M059J (cell line): Measurements from ENCODE around the gene TMEM232. TPM values are rescaled to one million over a fixed set of nuclear protein-coding genes. Genes with fewer than 3 reads are reported as not detected.
"Not testable (repeated sequence)": the region's sequence is repeated elsewhere in the genome, so short reads cannot be mapped to it uniquely, and the experiment has no call there.

ENCODE experiments used
- DNase-seq: peaks from one replicate; pipeline ENCODE4 v3.0.0-alpha.2; 2012; ENCODE audit warnings: low read depth
- total RNA-seq: library from RNA; depleted of rRNA; stranded (reverse); fragments of >200 nt; shearing (Covaris generic); gene quantifications from 2 replicates; pipeline ENCODE4 v1.2.3, GENCODE V29; 2014

The TMEM232 gene
- total RNA-seq, 1 experiment from 2014 or later, result 0.22 TPM

DNA sequence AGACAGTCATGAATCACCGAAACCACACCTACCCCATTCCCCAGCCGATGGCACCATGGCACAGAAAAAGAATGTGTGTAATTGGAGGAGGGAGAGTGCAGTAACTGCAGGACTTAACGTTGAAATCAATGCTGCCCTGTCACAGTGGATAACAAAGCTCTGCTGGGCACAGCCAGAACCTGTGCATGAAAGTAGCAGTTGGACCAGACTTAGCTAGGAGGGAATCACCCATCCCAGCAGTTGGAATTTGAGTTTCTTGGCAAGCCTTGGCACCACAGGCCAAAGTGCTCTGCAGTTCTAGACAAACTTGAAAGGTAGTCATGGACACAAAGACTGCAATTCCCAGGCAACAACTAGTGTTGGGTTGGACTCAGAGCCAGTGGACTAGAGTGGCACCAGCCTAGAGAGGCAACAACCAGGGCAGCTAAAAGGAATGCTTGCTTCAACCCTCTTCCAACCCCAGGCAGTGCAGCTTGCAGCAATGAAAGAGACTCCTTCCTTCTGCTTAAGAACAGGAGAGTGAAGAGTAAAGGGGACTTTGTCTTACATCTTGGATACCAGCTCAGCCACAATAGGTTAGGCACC is 19.1 kb downstream of the TMEM232 start:
- DNase-seq, result no peak

DNA sequence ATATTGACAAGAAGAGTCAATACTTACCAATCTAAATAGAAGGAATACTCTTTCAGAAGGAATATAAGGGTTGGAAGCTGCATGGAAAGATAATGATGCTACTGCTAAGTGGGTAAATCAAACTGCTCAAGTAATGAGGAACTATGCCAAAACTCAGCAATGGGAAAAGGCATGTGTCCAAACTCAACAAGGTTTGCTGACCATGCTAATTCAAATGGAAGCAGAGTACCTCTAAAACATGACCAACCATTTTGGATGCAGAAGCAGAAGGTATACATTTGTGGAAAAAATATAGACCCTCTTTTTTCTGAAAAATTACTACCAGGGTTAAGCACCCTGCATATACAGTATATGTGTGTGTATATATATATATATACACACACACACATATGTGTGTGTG is 21.1 kb downstream of the TMEM232 start:
- no peak for DNase-seq

DNA sequence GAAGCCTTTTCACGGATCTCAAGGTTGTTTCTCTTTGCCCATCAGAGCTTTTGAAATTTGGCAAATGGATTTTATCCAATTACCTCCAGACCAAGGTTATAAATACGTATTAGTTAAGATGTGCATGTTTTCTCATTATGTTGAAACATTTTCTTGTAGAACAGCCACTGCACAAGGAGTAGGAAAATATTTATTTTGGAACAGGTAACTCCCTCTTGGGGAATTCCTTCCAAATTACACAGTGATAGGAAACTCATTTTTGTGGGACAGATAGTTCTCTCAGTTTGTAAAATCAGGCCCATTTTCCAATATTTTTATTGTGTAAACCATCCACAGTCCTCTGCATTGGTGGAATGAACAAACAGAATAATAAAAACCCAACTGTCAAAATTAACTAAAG is 23.0 kb downstream of the TMEM232 start:
- no peak for DNase-seq

GRCh38 chr5:110702704-110703103 is 23.8 kb downstream of the TMEM232 start:
- no peak for DNase-seq

DNA sequence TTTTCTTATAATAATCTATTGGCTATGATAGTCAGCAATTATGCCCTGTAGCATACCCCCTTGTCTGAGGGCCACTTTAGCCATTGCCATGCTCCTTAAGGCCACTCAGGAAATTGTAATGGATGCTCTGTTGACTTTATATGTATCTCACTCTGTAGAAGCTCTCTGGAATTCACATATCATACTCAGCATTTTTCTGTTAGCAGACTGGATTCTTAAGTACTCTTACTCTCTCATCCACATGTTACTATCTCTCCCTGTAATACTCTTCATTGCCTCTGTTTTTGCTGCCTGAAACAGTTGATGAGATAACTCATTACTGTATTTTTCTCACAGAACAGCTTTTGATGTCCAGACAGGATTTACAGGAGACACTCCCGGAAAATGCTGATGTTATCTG is 24.2 kb downstream of the TMEM232 start:
- DNase-seq, result no peak

DNA sequence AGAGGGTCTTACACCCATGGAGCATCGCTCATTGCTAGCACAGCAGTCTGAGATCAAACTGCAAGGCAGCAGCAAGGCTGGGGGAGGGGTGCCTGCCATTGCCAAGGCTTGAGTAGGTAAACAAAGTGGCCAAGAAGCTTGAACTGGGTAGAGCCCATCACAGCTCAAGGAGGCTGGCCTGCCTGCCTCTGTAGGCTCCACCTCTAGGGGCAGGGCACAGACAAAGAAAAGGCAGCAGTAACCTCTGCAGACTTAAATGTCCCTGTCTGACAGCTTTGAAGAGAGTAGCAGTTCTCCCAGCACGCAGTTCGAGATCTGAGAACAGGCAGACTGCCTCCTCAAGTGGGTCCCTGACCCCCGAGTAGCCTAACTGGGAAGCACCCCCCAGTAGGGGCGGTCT is 33.8 kb downstream of the TMEM232 start:
- not testable (repeated sequence) for DNase-seq

- not testable (repeated sequence) for DNase-seq
These were observed 35.9 kb downstream of the TMEM232 start for GRCh38 chr5:110690587-110690986.

DNA sequence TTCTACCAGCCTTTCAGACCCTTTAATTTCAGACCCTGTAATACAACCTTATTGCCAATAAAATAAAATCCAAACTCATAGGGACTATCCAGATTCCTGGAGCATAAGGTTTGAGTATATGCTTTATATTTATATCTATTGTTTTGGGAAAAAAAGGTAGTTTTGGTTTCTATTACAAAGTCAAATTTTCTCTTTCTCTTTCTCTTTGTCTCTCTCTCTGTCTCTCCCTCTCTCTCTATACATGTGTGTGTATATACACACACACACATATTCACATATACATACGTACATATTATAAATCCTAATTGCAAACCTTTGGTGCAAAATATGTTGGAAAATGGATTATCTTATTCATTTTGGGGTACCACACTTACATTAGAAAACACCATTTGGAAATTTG is 39.0 kb downstream of the TMEM232 start:
- no peak for DNase-seq

GRCh38 chr5:110686270-110686669 is 40.2 kb downstream of the TMEM232 start:
- DNase-seq, result no peak

DNA sequence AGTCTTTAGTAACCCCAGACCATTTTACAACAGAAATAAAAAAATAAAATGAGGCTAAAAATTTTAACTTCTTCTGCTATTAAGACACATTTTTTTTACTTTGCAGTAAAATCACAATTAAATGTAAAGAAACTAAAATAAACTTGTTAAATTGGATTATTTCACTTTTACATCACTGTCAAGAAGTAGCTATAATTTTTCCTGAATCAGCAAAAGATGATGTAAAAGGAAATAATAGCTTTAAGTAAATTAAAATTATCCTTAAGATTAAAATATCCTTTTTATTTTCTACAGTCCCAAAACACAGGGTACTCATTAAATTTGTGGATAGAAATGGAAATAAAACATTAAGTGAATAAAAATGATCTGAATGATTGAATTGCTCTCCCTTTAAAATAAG is 44.5 kb downstream of the TMEM232 start:
- DNase-seq, result no peak

DNA sequence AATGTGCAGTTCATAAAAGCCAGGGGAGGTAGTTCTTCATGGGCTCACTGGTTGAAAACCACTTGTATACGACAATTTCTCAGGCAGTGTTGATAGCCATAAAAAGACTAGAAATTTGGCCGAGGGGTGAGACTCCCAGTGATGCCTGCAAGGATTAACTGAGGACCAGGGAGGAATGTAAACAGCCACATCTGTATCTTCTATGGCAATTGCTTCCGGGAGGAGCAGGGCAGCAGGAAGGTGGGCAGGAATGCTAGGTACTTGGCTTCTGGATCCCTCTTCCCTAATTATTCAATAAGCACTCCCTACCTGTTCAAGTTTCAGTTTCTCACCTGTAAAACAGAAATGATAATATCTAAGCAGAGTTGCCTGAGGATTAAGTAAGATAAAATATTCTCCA is 45.4 kb downstream of the TMEM232 start:
- DNase-seq, result no peak

GRCh38 chr5:110676554-110676953 is 49.9 kb downstream of the TMEM232 start:
- not testable (repeated sequence) for DNase-seq

DNA sequence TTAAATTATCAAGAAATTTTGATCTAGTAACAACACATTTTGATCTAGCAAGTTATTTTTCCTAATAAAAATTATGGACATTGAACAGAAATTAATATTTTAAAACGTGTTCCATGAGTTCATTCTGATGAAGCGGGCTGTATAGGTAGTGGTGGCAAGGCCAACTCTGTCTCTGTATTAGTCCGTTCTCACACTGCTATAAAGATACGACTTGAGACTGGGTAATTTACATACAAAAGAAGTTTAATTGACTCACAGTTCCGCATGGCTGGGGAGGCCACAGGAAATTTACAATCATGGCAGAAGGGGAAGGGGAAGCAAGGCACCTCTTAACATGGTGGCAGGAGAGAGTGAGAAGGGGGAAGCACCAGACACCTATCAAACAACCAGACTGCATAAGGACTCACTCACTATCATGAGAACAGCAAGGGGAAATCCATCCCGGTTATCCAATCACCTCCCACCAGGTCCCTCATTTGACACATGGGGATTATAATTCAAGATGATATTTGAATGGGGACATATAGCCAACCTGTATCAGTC is 61.2 kb downstream of the TMEM232 start:
- DNase-seq, result no peak

DNA sequence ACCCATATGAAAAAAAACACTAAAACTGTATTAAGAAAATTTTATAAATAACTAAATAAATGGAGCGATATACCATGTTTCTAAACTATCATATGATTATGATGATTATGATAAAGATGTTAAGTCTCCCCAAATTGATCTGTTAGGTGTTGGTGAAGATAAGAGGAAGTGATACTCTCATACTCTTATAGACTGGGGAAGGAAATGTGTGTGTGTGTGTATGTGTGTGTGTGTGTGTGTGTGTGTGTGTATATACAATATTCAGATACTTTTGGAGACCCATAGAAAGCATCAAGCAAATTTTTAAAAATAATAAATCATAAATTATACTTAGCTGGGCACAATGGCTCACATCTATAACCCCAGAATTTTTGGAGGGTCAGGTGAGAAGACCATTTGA is 62.9 kb downstream of the TMEM232 start:
- no peak for DNase-seq

- no peak for DNase-seq
These were observed 68.5 kb downstream of the TMEM232 start for GRCh38 chr5:110658006-110658405.

DNA sequence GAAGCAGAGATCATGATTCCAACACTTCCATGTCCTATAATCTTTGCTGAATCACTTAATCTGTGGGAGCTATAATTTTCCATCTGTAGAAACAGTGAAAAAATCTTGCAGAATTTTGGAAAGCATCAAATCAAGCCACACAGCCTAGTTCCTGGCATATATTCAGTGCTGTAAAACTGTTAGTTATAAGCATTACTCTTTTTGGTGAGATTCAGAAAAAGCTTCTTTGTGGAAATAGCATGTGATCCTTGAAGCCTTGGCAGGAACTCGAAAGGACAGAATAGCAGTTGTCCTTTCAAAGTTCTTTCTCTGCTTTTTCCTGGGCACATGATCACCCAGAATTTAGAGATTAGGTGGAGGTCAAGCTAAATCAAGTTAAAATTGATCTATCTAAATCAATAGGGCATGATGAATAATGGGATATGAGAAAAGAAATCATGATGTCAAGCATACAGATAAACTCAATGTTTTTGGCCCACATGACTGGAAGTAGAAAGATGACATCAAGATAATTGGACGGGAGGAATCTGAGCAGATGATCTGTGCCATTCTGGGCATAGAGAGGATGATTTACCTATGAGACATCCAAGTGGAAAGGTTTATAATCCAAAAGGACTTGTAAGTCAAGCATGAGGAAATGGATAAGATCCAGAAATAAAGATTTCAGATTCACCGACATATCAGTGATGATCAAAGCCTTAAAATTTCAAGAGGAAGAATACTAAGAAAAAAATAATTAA is 73.1 kb downstream of the TMEM232 start:
- DNase-seq, result no peak

- DNase-seq, result no peak
These were observed 75.0 kb downstream of the TMEM232 start for GRCh38 chr5:110651507-110651906.

DNA sequence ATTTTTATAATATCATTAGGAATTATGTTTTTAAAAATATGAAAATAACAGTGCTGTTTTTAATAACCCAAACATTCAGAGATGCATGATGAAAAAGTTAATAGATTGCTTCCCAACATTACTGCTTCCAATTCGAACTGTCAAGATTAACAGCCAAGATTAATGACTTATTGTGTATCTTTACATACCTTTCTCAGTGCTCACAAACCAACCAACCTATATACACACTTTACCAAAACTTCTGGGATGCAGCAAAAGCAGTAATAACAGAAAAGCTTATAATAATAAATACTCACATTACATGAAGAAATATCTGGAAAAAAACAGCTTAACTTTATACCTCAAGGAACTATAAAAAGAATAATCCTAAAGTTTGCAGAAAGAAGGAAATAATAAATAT is 82.1 kb downstream of the TMEM232 start:
- no peak for DNase-seq

- DNase-seq, result no peak
These were observed 87.2 kb downstream of the TMEM232 start for GRCh38 chr5:110638970-110639902.

DNA sequence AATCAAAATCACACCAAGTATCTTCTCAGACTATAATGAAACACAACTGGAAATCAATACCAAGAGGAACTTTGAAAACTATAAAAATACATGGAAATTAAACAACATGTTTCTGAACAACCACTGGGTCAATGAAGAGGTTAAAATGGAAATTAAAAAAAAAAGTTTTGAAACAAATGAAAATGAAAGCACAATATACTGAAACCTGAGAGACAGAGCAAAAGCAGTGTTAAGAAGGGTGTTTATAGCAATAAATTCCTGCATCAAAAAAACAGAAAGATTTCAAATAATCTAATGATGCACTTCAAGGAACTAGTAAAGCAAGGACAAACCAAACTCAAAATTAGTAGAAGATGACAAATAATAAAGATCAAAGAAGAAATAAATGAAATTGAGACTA is 92.0 kb downstream of the TMEM232 start:
- DNase-seq, result no peak

DNA sequence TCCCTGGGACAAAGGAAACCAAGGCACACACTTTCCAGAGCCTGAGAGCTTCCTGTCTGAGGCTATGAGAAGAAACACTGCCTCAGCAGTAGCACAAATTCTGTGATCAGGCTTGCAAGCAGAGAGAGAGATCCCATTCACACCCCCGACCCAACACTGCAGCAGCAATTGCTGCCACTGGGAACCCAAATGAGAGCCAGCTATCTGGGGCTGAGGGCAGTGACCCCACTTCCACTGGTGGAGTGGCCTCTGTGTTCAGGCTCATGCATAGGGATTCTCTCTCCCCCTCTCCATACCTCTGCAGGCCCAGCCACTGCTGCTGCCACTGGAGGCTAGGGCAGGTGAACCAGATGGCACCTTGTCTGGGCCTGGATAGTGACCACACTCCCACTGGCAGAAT is 95.2 kb downstream of the TMEM232 start:
- DNase-seq, result no peak

GRCh38 chr5:110630350-110630749 is 96.1 kb downstream of the TMEM232 start:
- DNase-seq, result no peak
